ENCODE measurements around the gene TRIM54.

- no peak for TF ChIP-seq CTCF (IDR thresholded peaks at IDR 0.05)
- no peak for TF ChIP-seq POLR2A (IDR thresholded peaks at IDR 0.05)
These were observed 40.1 kb downstream of the TRIM54 start for GRCh38 chr2:27322301-27322765.

All from thyroid gland (tissue), 4 donors.